Left lung (tissue), 14 donors: ENCODE measurements around the gene TIGIT. TPM values are rescaled to one million over a fixed set of nuclear protein-coding genes. Genes with fewer than 3 reads are reported as not detected.

Experiments used
- ATAC-seq: fragments of 200-7000 bp; cut with Tn5 transposase; one replicate; pipeline ENCODE4 v1.9.1; 2020; ENCODE audit warnings: moderate library complexity
- DNase-seq, 4 donors: peaks; one replicate each; pipeline ENCODE4 v3.0.0-alpha.2; 2013 to 2020
- H3K27ac ChIP-seq, 2 donors: fragments of 200-600 bp; sonication (generic) in 1 of 2; one replicate each; pipeline versions ENCODE4 v1.5.0 to v1.8.0; 2020 to 2021
- H3K27me3 ChIP-seq, 2 donors: fragments of 200-600 bp; sonication (generic) in 1 of 2; one replicate each; pipeline versions ENCODE4 v1.5.0 to v1.8.0; 2020 to 2021
- H3K36me3 ChIP-seq, 2 donors: fragments of 200-600 bp; sonication (generic) in 1 of 2; one replicate each; pipeline versions ENCODE4 v1.5.0 to v1.8.0; 2020 to 2021
- H3K4me1 ChIP-seq, 2 donors: fragments of 200-600 bp; one replicate each; pipeline ENCODE4 v1.8.0; 2021
- H3K4me3 ChIP-seq, 2 donors: fragments of 200-600 bp; sonication (generic) in 1 of 2; one replicate each; pipeline versions ENCODE4 v1.5.0 to v1.8.0; 2020 to 2021; ENCODE audit warnings: mild to moderate bottlenecking in 1 of 2
- H3K9me3 ChIP-seq, 2 donors: fragments of 200-600 bp; sonication (generic) in 1 of 2; one replicate each; pipeline versions ENCODE4 v1.5.0 to v1.8.0; 2020 to 2021
- intact Hi-C, 2 donors: fragments of 100-400 bp; cut with DNase I; formaldehyde crosslinking; loops; one replicate each; pipeline versions ENCODE4 v1.11.2 to v1.14.2; 2022
- long read RNA-seq, 12 donors: library from polyadenylated mRNA in 2 of 12; unstranded in 2 of 12; transcript quantifications; one replicate each; pipeline ENCODE4 v2.0.0 and lab custom pipeline, GENCODE V29; 2019 to 2026
- polyA plus RNA-seq, 6 donors: library from polyadenylated mRNA; unstranded; fragments of 120-200 nt; gene quantifications; one replicate each; pipeline ENCODE4 v1.2.1, GENCODE V29; 2013; ENCODE audit not compliant: insufficient read length in 6 of 6
- total RNA-seq, 2 donors: library from RNA; stranded (reverse); fragmentation: NEBNext Ultra II Directional; extraction: Animal tissue kit (Norgen Biotek cat#: 25700); gene quantifications; one replicate each; pipeline ENCODE4 v1.2.1, GENCODE V29; 2021
- TF ChIP-seq, protein P1 (sequence below), 2 donors: fragments of 200-600 bp; sonication (generic) in 1 of 2; IDR thresholded peaks; one replicate each; pipeline versions ENCODE4 v1.5.0 to v1.8.0; 2021; ENCODE audit warnings: antibody characterized with exemption in 2 of 2
- donor health status: DM: no; HTN: yes; CAD: no.
- donor health status: DM: no; HTN: no; CAD: no.

TIGIT gene
- total RNA-seq: 1 to 10 TPM in 1 of 2 donors, under 1 TPM in 1; 0.86 to 1.2 TPM
- under 1 TPM; 0.13 to 0.32 (median 0.23) TPM for polyA plus RNA-seq
- long read RNA-seq, donor 1: 0 reads
- long read RNA-seq, donor 2, partial matches to known transcripts: 0 of 1 reads
- long read RNA-seq, donor 2, other reads (novel, unspliced or antisense): 0 of 1 reads
- long read RNA-seq, donor 3: 0 reads
- long read RNA-seq, donor 4: 0 reads
- long read RNA-seq, donor 5: 0 reads
- long read RNA-seq, donor 6: 0 reads
- long read RNA-seq, donor 7: 0 reads
- long read RNA-seq, donor 8: 0 reads
- long read RNA-seq, donor 9: 0 reads
- long read RNA-seq, donor 10, partial matches to known transcripts: 1 of 1 reads
- long read RNA-seq, donor 10, other reads (novel, unspliced or antisense): 0 of 1 reads
- long read RNA-seq, donor 11: 0 reads
- long read RNA-seq, donor 12: 0 reads

- TF ChIP-seq, protein P1, sequence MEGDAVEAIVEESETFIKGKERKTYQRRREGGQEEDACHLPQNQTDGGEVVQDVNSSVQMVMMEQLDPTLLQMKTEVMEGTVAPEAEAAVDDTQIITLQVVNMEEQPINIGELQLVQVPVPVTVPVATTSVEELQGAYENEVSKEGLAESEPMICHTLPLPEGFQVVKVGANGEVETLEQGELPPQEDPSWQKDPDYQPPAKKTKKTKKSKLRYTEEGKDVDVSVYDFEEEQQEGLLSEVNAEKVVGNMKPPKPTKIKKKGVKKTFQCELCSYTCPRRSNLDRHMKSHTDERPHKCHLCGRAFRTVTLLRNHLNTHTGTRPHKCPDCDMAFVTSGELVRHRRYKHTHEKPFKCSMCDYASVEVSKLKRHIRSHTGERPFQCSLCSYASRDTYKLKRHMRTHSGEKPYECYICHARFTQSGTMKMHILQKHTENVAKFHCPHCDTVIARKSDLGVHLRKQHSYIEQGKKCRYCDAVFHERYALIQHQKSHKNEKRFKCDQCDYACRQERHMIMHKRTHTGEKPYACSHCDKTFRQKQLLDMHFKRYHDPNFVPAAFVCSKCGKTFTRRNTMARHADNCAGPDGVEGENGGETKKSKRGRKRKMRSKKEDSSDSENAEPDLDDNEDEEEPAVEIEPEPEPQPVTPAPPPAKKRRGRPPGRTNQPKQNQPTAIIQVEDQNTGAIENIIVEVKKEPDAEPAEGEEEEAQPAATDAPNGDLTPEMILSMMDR (IDR thresholded peaks at IDR 0.05): no peak
- no peak for ATAC-seq
- Histone ChIP-seq H3K4me1 (no peaks in the 10 kb centered on the region), H3K36me3 (no peaks in the 10 kb centered on the region), H3K27ac (no peak within 1 kb of the TSS), H3K27me3 (no peaks in the 10 kb centered on the region), H3K9me3 (no peaks in the 10 kb centered on the region), H3K4me3 (no peak within 1 kb of the TSS)
- intact Hi-C loops: no loop called here
- DNase-seq: no peak
Measured at GRCh38 chr3:114293838-114294535, at the start of gene TIGIT. Gene TIGIT (plus strand): TSS chr3:114294028. CDS start chr3:114294062, 34 bp downstream.

GRCh38 chr3:114252954-114253353 lies 40.9 kb upstream of the TIGIT start:
- TF ChIP-seq, protein P1 (IDR thresholded peaks at IDR 0.05): no peak
- no peaks in the 10 kb centered on the region for H3K4me1 ChIP-seq
- DNase-seq (no peak), ATAC-seq (no peak)
- H3K4me3 ChIP-seq: no peak overlapping the region
- intact Hi-C loops: no loop called here
- peaks cover 0 to 2% of the 10 kb centered on the region in 2 donors for H3K9me3 ChIP-seq
- H3K27ac ChIP-seq: no peak overlapping the region
- no peaks in the 10 kb centered on the region for H3K27me3 ChIP-seq
- H3K36me3 ChIP-seq: no peaks in the 10 kb centered on the region

DNA sequence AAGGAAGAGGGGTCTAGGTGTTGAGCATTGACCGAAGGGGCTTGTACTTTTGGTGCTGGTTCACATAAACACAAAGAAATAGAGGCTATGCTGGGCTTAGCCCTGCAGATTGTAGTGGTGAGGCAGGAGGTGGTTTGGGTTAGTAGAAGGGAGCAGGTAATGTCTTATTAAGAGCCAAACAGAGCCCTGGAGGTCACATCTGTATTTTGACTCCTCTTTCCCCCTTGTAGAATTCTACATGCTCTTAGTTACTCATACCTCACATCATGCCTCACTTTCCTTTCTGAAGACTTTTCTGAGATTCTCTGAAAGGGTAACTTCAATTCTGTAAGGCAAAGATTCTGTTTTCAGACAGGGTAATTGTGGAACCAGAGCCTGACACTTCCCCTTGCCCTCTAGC lies 40.3 kb upstream of the TIGIT start:
- no peak overlapping the region for H3K4me3 ChIP-seq
- intact Hi-C loops: no loop called here
- TF ChIP-seq, protein P1 (IDR thresholded peaks at IDR 0.05): no peak

GRCh38 chr3:114259566-114259965 lies 34.3 kb upstream of the TIGIT start:
- peaks cover 0 to 21% of the 10 kb centered on the region in 2 donors for H3K9me3 ChIP-seq
- TF ChIP-seq, protein P1 (IDR thresholded peaks at IDR 0.05): no peak
- ATAC-seq (no peak), DNase-seq (no peak)
- H3K4me3 ChIP-seq: no peak overlapping the region
- intact Hi-C loops: no loop called here
- H3K36me3 ChIP-seq: no peaks in the 10 kb centered on the region
- no peaks in the 10 kb centered on the region for H3K27me3 ChIP-seq
- no peak overlapping the region for H3K27ac ChIP-seq
- H3K4me1 ChIP-seq: no peaks in the 10 kb centered on the region

More for the DNA sequence above, 40.3 kb upstream of the TIGIT start:
- no peaks in the 10 kb centered on the region for H3K27me3 ChIP-seq
- peaks cover 0 to 6% of the 10 kb centered on the region in 2 donors for H3K9me3 ChIP-seq
- no peaks in the 10 kb centered on the region for H3K36me3 ChIP-seq
- DNase-seq (no peak), ATAC-seq (no peak)
- H3K27ac ChIP-seq: no peak overlapping the region
- H3K4me1 ChIP-seq: no peaks in the 10 kb centered on the region

DNA sequence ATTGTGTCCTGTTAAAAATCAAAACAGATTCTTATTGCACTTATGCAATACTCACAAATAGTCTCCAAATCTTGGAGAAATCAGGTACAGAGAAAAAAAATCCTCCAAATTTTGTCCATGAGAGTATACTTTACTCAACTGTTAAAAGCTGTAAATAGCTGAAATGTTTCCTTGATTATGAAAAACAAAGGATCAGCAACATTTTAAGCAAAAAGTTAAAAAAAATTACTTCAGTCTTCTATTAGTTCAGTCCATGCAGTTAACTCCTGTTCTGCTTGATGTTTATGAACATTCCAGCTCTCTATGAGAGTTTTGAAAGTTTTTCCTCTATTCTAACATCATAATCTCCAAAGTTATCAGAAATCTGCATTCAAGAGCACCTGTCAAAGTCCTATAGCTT lies 33.7 kb upstream of the TIGIT start:
- intact Hi-C loops: no loop called here
- H3K4me3 ChIP-seq: no peak overlapping the region
- H3K9me3 ChIP-seq: peaks cover 0 to 21% of the 10 kb centered on the region in 2 donors
- no peaks in the 10 kb centered on the region for H3K27me3 ChIP-seq
- TF ChIP-seq, protein P1 (IDR thresholded peaks at IDR 0.05): no peak
- H3K4me1 ChIP-seq: no peaks in the 10 kb centered on the region
- H3K27ac ChIP-seq: no peak overlapping the region
- no peaks in the 10 kb centered on the region for H3K36me3 ChIP-seq
- DNase-seq: no peak
- ATAC-seq: no peak
